Astrocyte (in vitro differentiated cells and primary cell): ENCODE results near the gene EMC8. TPM values are rescaled to one million over a fixed set of nuclear protein-coding genes. Genes with fewer than 3 reads are reported as not detected.
A peak's percentile ranks its signal among the peaks of the same experiment; 100 is the strongest.

Source experiments
- DNase-seq: peaks from one replicate; pipeline ENCODE4 v3.0.0-alpha.2; 2010; ENCODE audit warnings: low read depth
- FAIRE-seq: peaks from 2 replicates; lab custom pipeline; 2011; peaks lifted over from hg19 to GRCh38; lab: Jason Lieb, UNC
- H2AFZ ChIP-seq: 2 replicates; pipeline ENCODE4 v1.6.0; 2012; ENCODE audit warnings: low read depth, low read length, inconsistent platforms
- H3K27ac ChIP-seq: 2 replicates; pipeline ENCODE4 v1.5.1; 2011; ENCODE audit warnings: low read depth, low read length, inconsistent platforms
- H3K27me3 ChIP-seq: 2 replicates; pipeline ENCODE4 v1.6.0; 2011; ENCODE audit warnings: low read length, inconsistent platforms; ENCODE audit not compliant: insufficient read depth
- H3K36me3 ChIP-seq: 2 replicates; pipeline ENCODE4 v1.5.1; 2011; ENCODE audit warnings: low read length, inconsistent platforms; ENCODE audit not compliant: insufficient read depth
- H3K4me1 ChIP-seq: 2 replicates; pipeline ENCODE4 v1.5.1; 2011; ENCODE audit warnings: low read length, inconsistent platforms; ENCODE audit not compliant: insufficient read depth
- H3K4me2 ChIP-seq: 2 replicates; pipeline ENCODE4 v1.6.0; 2012; ENCODE audit warnings: low read length, inconsistent platforms
- H3K4me3 ChIP-seq: 2 replicates; pipeline ENCODE4 v1.5.1; 2011; ENCODE audit warnings: low read depth, mild to moderate bottlenecking, low read length, inconsistent platforms; ENCODE audit not compliant: insufficient read depth
- H3K79me2 ChIP-seq: 2 replicates; pipeline ENCODE4 v1.6.0; 2012; ENCODE audit warnings: mild to moderate bottlenecking, low read length, inconsistent platforms; ENCODE audit not compliant: insufficient read depth
- H3K9ac ChIP-seq: 2 replicates; pipeline ENCODE4 v1.6.0; 2012; ENCODE audit warnings: mild to moderate bottlenecking, low read length, inconsistent platforms
- H3K9me3 ChIP-seq: 2 replicates; pipeline ENCODE4 v1.5.1; 2012; ENCODE audit warnings: low read depth, mild to moderate bottlenecking, low read length, inconsistent platforms; ENCODE audit not compliant: insufficient read depth
- H4K20me1 ChIP-seq: 2 replicates; pipeline ENCODE4 v1.6.0; 2012; ENCODE audit warnings: low read length, inconsistent platforms; ENCODE audit not compliant: insufficient read depth
- H3K27ac Mint-ChIP-seq: one replicate; pipeline ENCODE4 v1.8.0; 2021; ENCODE audit warnings: mild to moderate bottlenecking, mixed read lengths; ENCODE audit not compliant: unreplicated experiment
- H3K27me3 Mint-ChIP-seq: one replicate; pipeline ENCODE4 v1.8.0; 2021; ENCODE audit warnings: low read depth, mixed read lengths; ENCODE audit not compliant: unreplicated experiment
- H3K36me3 Mint-ChIP-seq: one replicate; pipeline ENCODE4 v1.8.0; 2021; ENCODE audit warnings: low read depth, mixed read lengths; ENCODE audit not compliant: unreplicated experiment
- H3K4me1 Mint-ChIP-seq: one replicate; pipeline ENCODE4 v1.8.0; 2021; ENCODE audit warnings: low read depth, mixed read lengths; ENCODE audit not compliant: unreplicated experiment
- H3K4me3 Mint-ChIP-seq: one replicate; pipeline ENCODE4 v1.8.0; 2021; ENCODE audit warnings: mild to moderate bottlenecking, moderate library complexity, mixed read lengths; ENCODE audit not compliant: unreplicated experiment
- H3K9me3 Mint-ChIP-seq: one replicate; pipeline ENCODE4 v1.8.0; 2021; ENCODE audit warnings: mild to moderate bottlenecking, mixed read lengths; ENCODE audit not compliant: unreplicated experiment
- EZH2 ChIP-seq: IDR thresholded peaks from 2 replicates; pipeline ENCODE4 v1.6.1; 2012; ENCODE audit warnings: mild to moderate bottlenecking, low read length, inconsistent platforms; ENCODE audit not compliant: insufficient read depth
- total RNA-seq: library from RNA; stranded (reverse); gene quantifications from 2 replicates; pipeline ENCODE4 v1.2.1, GENCODE V29; 2021
- TF ChIP-seq, protein P1 (sequence below): IDR thresholded peaks from 2 replicates; pipeline ENCODE4 v1.5.1; 2011; ENCODE audit warnings: low read depth, mild to moderate bottlenecking, inconsistent platforms, low read length, moderate library complexity; ENCODE audit not compliant: insufficient read depth

Gene EMC8
- total RNA-seq, 1 donor from 2014 or later, result 42.7 TPM

DNA sequence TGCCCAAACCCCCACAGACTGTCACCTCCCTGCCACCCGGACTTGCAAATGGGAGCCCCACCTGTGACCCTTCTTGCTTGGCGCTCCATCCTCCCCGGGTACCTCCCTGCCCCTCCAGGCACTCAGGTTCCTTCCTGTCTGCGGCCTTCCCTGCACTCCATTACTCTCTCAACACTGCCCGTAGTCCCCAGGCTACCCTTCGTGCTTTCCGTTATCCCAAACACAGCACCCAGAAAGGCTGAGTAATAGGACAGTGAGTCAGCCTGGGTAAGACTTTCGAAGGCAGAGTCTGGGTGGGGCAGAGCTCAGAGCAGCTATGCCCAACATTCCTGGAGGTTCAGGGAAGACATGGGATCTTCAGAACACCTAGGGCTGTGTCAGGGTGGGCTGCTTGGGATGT lies 31.8 kb downstream of the EMC8 start:
- peak; percentile 78 for DNase-seq
- Histone ChIP-seq H4K20me1 (no peaks in the 10 kb centered on the region), H3K9me3 (no peaks in the 10 kb centered on the region), H3K4me1 (peaks cover 10% of the 10 kb centered on the region), H3K27ac (peak overlapping the region; percentile 32), H3K9ac (no peak overlapping the region), H3K36me3 (no peaks in the 10 kb centered on the region), H3K79me2 (no peaks in the 10 kb centered on the region), H3K27me3 (no peaks in the 10 kb centered on the region), H3K4me2 (peak overlapping the region; percentile 55), H2AFZ (peak overlapping the region; percentile 48), H3K4me3 (no peak overlapping the region)
- peaks cover 11% of the 10 kb centered on the region for H3K4me1 Mint-ChIP-seq
- peak; percentile 5 for FAIRE-seq
- TF ChIP-seq, protein P1, sequence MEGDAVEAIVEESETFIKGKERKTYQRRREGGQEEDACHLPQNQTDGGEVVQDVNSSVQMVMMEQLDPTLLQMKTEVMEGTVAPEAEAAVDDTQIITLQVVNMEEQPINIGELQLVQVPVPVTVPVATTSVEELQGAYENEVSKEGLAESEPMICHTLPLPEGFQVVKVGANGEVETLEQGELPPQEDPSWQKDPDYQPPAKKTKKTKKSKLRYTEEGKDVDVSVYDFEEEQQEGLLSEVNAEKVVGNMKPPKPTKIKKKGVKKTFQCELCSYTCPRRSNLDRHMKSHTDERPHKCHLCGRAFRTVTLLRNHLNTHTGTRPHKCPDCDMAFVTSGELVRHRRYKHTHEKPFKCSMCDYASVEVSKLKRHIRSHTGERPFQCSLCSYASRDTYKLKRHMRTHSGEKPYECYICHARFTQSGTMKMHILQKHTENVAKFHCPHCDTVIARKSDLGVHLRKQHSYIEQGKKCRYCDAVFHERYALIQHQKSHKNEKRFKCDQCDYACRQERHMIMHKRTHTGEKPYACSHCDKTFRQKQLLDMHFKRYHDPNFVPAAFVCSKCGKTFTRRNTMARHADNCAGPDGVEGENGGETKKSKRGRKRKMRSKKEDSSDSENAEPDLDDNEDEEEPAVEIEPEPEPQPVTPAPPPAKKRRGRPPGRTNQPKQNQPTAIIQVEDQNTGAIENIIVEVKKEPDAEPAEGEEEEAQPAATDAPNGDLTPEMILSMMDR, result no peak
- no peak for TF ChIP-seq EZH2
- peaks cover 10% of the 10 kb centered on the region for H3K36me3 Mint-ChIP-seq
- H3K4me3 Mint-ChIP-seq, result no peak overlapping the region
- H3K27ac Mint-ChIP-seq, result peak overlapping the region; percentile 77
- H3K9me3 Mint-ChIP-seq, result no peaks in the 10 kb centered on the region
- peaks cover 8% of the 10 kb centered on the region for H3K27me3 Mint-ChIP-seq

DNA sequence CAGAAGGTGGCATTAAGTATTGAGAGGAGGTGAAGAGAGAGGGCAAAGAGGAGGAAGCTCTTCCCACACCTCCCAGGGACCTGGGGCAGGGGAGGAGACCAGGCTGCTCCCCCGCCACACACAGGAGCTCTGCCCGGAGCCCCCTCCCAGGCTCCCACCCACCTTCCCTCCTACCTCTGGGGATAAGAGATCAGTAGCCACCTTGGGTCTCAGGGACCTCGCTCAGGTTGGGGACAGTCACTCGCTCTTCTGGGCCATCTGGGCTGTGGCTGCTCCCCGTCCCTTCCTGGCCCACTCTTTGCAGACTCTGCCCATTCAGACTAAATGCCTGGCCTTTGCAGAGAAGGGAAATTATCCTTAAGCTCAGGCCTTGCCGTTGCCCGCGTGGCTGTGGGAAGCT lies 33.6 kb downstream of the EMC8 start:
- Histone ChIP-seq H3K9ac (no peak overlapping the region), H3K27me3 (peaks cover 5% of the 10 kb centered on the region), H3K4me2 (no peak overlapping the region), H3K36me3 (no peaks in the 10 kb centered on the region), H3K27ac (no peak overlapping the region), H3K9me3 (no peaks in the 10 kb centered on the region), H4K20me1 (no peaks in the 10 kb centered on the region), H3K4me3 (no peak overlapping the region), H3K79me2 (no peaks in the 10 kb centered on the region), H3K4me1 (peaks cover 10% of the 10 kb centered on the region), H2AFZ (no peak overlapping the region)
- Mint-ChIP-seq H3K27me3 (peaks cover 14% of the 10 kb centered on the region), H3K4me1 (peaks cover 11% of the 10 kb centered on the region), H3K27ac (no peak overlapping the region), H3K4me3 (no peak overlapping the region), H3K9me3 (no peaks in the 10 kb centered on the region), H3K36me3 (peaks cover 7% of the 10 kb centered on the region)
- no peak for DNase-seq
- no peak for FAIRE-seq
- TF ChIP-seq, protein P1, result no peak
- TF ChIP-seq EZH2, result no peak

DNA sequence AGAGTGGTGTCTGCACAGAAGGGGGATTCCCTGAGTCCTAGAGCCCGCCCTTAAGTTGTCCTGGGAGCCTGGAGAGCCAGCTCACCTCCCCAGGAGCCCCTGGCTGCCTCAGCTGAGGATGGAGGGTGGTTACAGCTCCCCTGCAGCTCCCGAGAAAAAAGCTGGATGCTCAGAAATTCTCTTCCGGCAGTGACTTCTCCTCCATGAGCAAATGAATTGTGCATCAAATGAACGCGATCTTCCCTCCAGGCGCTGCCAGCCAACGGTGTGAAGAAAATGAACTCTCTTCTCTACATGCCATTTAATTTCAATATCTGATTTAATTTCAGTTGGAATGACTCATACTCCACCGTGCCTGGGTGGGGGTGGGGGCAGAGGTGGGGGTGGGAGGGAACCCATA lies 34.1 kb downstream of the EMC8 start:
- Histone ChIP-seq H3K27me3 (peaks cover 5% of the 10 kb centered on the region), H4K20me1 (no peaks in the 10 kb centered on the region), H2AFZ (no peak overlapping the region), H3K79me2 (no peaks in the 10 kb centered on the region), H3K36me3 (no peaks in the 10 kb centered on the region), H3K4me3 (no peak overlapping the region), H3K4me1 (peaks cover 10% of the 10 kb centered on the region), H3K9me3 (no peaks in the 10 kb centered on the region), H3K9ac (no peak overlapping the region), H3K4me2 (no peak overlapping the region), H3K27ac (no peak overlapping the region)
- no peak for FAIRE-seq
- TF ChIP-seq EZH2, result no peak
- TF ChIP-seq, protein P1, result no peak
- no peak overlapping the region for H3K27ac Mint-ChIP-seq
- H3K36me3 Mint-ChIP-seq, result peaks cover 7% of the 10 kb centered on the region
- H3K27me3 Mint-ChIP-seq, result peaks cover 17% of the 10 kb centered on the region
- no peaks in the 10 kb centered on the region for H3K9me3 Mint-ChIP-seq
- no peak overlapping the region for H3K4me3 Mint-ChIP-seq
- peaks cover 11% of the 10 kb centered on the region for H3K4me1 Mint-ChIP-seq
- no peak for DNase-seq
